Measurements from ENCODE around the gene CST9L.
"Not testable (repeated sequence)": the region's sequence is repeated elsewhere in the genome, so short reads cannot be mapped to it uniquely, and the experiment has no call there.

CST9L gene

GRCh38 chr20:23586735-23587525 is 18.6 kb upstream of the CST9L start:
- Histone ChIP-seq H3K4me2 (no peak overlapping the region), H3K27me3 (no peaks in the 10 kb centered on the region), H3K27ac (no peak overlapping the region), H3K4me3 (no peak overlapping the region), H3K9me3 (no peaks in the 10 kb centered on the region), H3K36me3 (no peaks in the 10 kb centered on the region), H3K4me1 (peaks cover 8% of the 10 kb centered on the region; the same call in 1 of the 2 replicates), H4K20me1 (no peaks in the 10 kb centered on the region), H3K9ac (no peak overlapping the region)
- no peak for TF ChIP-seq Cebpa-rat (IDR thresholded peaks at IDR 0.05)

GRCh38 chr20:23585808-23586734 is 17.8 kb upstream of the CST9L start:
- Histone ChIP-seq H3K4me2 (no peak overlapping the region), H3K4me3 (no peak overlapping the region), H3K4me1 (peaks cover 8% of the 10 kb centered on the region; the same call in 1 of the 2 replicates), H3K9ac (no peak overlapping the region), H3K36me3 (no peaks in the 10 kb centered on the region), H3K9me3 (no peaks in the 10 kb centered on the region), H4K20me1 (no peaks in the 10 kb centered on the region), H3K27me3 (no peaks in the 10 kb centered on the region), H3K27ac (no peak overlapping the region)
- TF ChIP-seq Cebpa-rat (IDR thresholded peaks at IDR 0.05): no peak

GRCh38 chr20:23585449-23585807 is 17.1 kb upstream of the CST9L start:
- no peak overlapping the region for H3K27ac ChIP-seq
- H3K9ac ChIP-seq: no peak overlapping the region
- no peak overlapping the region for H3K4me2 ChIP-seq
- no peaks in the 10 kb centered on the region for H3K36me3 ChIP-seq
- H3K9me3 ChIP-seq: no peaks in the 10 kb centered on the region
- peaks cover 8% of the 10 kb centered on the region; the same call in 1 of the 2 replicates for H3K4me1 ChIP-seq
- H4K20me1 ChIP-seq: no peaks in the 10 kb centered on the region
- no peak overlapping the region for H3K4me3 ChIP-seq
- no peak for TF ChIP-seq Cebpa-rat (IDR thresholded peaks at IDR 0.05)
- no peaks in the 10 kb centered on the region for H3K27me3 ChIP-seq

GRCh38 chr20:23584434-23585199 is 16.3 kb upstream of the CST9L start:
- Histone ChIP-seq H3K27me3 (no peaks in the 10 kb centered on the region), H3K9me3 (no peaks in the 10 kb centered on the region), H3K4me3 (no peak overlapping the region), H3K4me1 (peaks cover 8% of the 10 kb centered on the region; the same call in 1 of the 2 replicates), H3K9ac (no peak overlapping the region), H4K20me1 (no peaks in the 10 kb centered on the region), H3K36me3 (no peaks in the 10 kb centered on the region), H3K27ac (no peak overlapping the region), H3K4me2 (no peak overlapping the region)
- TF ChIP-seq Cebpa-rat (IDR thresholded peaks at IDR 0.05): no peak

GRCh38 chr20:23583526-23583925 is 15.2 kb upstream of the CST9L start:
- Histone ChIP-seq H3K4me2 (no peak overlapping the region), H3K27ac (no peak overlapping the region), H3K4me3 (no peak overlapping the region), H3K9me3 (no peaks in the 10 kb centered on the region), H3K36me3 (no peaks in the 10 kb centered on the region), H4K20me1 (no peaks in the 10 kb centered on the region), H3K4me1 (peaks cover 2% of the 10 kb centered on the region; the same call in 1 of the 2 replicates), H3K9ac (no peak overlapping the region), H3K27me3 (no peaks in the 10 kb centered on the region)
- TF ChIP-seq Cebpa-rat (IDR thresholded peaks at IDR 0.05): no peak

GRCh38 chr20:23582293-23582692 is 14.0 kb upstream of the CST9L start:
- TF ChIP-seq Cebpa-rat (IDR thresholded peaks at IDR 0.05): no peak
- H3K4me1 ChIP-seq: no peaks in the 10 kb centered on the region
- no peak overlapping the region for H3K4me3 ChIP-seq
- H3K27me3 ChIP-seq: no peaks in the 10 kb centered on the region
- no peak overlapping the region for H3K9ac ChIP-seq
- no peaks in the 10 kb centered on the region for H4K20me1 ChIP-seq
- H3K9me3 ChIP-seq: no peaks in the 10 kb centered on the region
- no peak overlapping the region for H3K27ac ChIP-seq
- no peak overlapping the region for H3K4me2 ChIP-seq
- no peaks in the 10 kb centered on the region for H3K36me3 ChIP-seq

GRCh38 chr20:23581833-23582232 is 13.5 kb upstream of the CST9L start:
- H3K27me3 ChIP-seq, H3K4me2 ChIP-seq, H3K9me3 ChIP-seq, H3K9ac ChIP-seq, H3K4me3 ChIP-seq, H3K4me1 ChIP-seq, H3K36me3 ChIP-seq, H3K27ac ChIP-seq, H4K20me1 ChIP-seq: not testable (repeated sequence)

- no peaks in the 10 kb centered on the region for H3K27me3 ChIP-seq
- H3K9ac ChIP-seq: no peak overlapping the region
- H3K4me1 ChIP-seq: no peaks in the 10 kb centered on the region
- H3K4me2 ChIP-seq: no peak overlapping the region
- no peak overlapping the region for H3K4me3 ChIP-seq
- H4K20me1 ChIP-seq: no peaks in the 10 kb centered on the region
- no peak for TF ChIP-seq Cebpa-rat (IDR thresholded peaks at IDR 0.05)
- H3K27ac ChIP-seq: no peak overlapping the region
- no peaks in the 10 kb centered on the region for H3K9me3 ChIP-seq
- H3K36me3 ChIP-seq: no peaks in the 10 kb centered on the region
These were observed 6.7 kb upstream of the CST9L start for GRCh38 chr20:23574977-23575376.

GRCh38 chr20:23570178-23570760 is 2.0 kb upstream of the CST9L start:
- no peaks in the 10 kb centered on the region for H3K4me1 ChIP-seq
- no peak for TF ChIP-seq Cebpa-rat (IDR thresholded peaks at IDR 0.05)

More at GRCh38 chr20:23570178-23570760, 2.0 kb upstream of the CST9L start:
- Histone ChIP-seq H3K9ac (no peak overlapping the region), H3K4me3 (no peak overlapping the region), H3K27ac (no peak overlapping the region), H3K9me3 (no peaks in the 10 kb centered on the region), H3K4me2 (no peak overlapping the region), H3K36me3 (no peaks in the 10 kb centered on the region), H4K20me1 (no peaks in the 10 kb centered on the region), H3K27me3 (no peaks in the 10 kb centered on the region)

All from BLaER1 (cell line).